ENCODE measurements around the gene NUP210L.

DNA sequence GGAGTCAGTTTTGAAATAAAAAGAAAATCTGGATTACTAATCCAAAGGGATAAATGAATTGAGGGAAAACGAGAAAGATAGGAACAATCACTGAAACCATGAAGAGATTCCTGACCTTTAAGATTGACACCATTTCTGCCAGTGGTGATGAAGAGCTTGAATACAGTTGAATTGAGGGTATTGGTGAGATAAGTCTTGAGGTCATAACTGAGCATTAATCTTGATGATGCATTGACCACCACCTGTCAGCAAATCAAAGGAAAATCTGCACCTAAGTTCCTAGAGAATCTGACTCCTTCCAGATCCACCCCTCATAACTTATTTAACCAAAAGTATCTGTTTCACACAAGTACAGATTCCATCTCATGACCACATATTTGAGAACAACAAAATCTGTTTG is 142.7 kb downstream of the NUP210L start:
- TF ChIP-seq, protein P1, sequence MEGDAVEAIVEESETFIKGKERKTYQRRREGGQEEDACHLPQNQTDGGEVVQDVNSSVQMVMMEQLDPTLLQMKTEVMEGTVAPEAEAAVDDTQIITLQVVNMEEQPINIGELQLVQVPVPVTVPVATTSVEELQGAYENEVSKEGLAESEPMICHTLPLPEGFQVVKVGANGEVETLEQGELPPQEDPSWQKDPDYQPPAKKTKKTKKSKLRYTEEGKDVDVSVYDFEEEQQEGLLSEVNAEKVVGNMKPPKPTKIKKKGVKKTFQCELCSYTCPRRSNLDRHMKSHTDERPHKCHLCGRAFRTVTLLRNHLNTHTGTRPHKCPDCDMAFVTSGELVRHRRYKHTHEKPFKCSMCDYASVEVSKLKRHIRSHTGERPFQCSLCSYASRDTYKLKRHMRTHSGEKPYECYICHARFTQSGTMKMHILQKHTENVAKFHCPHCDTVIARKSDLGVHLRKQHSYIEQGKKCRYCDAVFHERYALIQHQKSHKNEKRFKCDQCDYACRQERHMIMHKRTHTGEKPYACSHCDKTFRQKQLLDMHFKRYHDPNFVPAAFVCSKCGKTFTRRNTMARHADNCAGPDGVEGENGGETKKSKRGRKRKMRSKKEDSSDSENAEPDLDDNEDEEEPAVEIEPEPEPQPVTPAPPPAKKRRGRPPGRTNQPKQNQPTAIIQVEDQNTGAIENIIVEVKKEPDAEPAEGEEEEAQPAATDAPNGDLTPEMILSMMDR (IDR thresholded peaks at IDR 0.05): no peak
- TF ChIP-seq POLR2A (IDR thresholded peaks at IDR 0.05): no peak

Data from lower leg skin (tissue), 3 donors.